Heart left ventricle (tissue), 16 donors: ENCODE results near the gene PCNX3. TPM values are rescaled to one million over a fixed set of nuclear protein-coding genes. Genes with fewer than 3 reads are reported as not detected.
A peak's percentile ranks its signal among the peaks of the same experiment; 100 is the strongest.

Experiments used
- ATAC-seq, 4 donors: fragments of 200-7000 bp; cut with Tn5 transposase; one replicate each; pipeline ENCODE4 v1.9.1; 2020 to 2022; ENCODE audit warnings: moderate library complexity in 4 of 4, mild to moderate bottlenecking in 3 of 4, moderate number of reproducible peaks in 1 of 4
- DNase-seq, 5 donors: peaks; one replicate each; pipeline ENCODE4 v3.0.0-alpha.2; 2020
- H3K27ac ChIP-seq, 12 donors: fragments of 200-600 bp; sonication (generic) in 4 of 12; one replicate each; pipeline versions ENCODE4 v1.5.0 to v1.8.0; 2016 to 2022; ENCODE audit warnings: mild to moderate bottlenecking in 2 of 12
- H3K27me3 ChIP-seq, 9 donors: fragments of 200-600 bp; sonication (generic) in 2 of 9; one replicate each; pipeline versions ENCODE4 v1.5.1 to v1.8.0; 2016 to 2022; ENCODE audit warnings: mild to moderate bottlenecking in 3 of 9
- H3K36me3 ChIP-seq, 9 donors: fragments of 200-600 bp; sonication (generic) in 2 of 9; one replicate each; pipeline versions ENCODE4 v1.5.0 to v1.8.0; 2018 to 2022; ENCODE audit warnings: mild to moderate bottlenecking in 2 of 9
- H3K4me1 ChIP-seq, 12 donors: fragments of 200-600 bp; sonication (generic) in 4 of 12; one replicate each; pipeline versions ENCODE4 v1.5.0 to v1.8.0; 2016 to 2022; ENCODE audit warnings: mild to moderate bottlenecking in 3 of 12
- H3K4me3 ChIP-seq, 12 donors: fragments of 200-600 bp; sonication (generic) in 4 of 12; one replicate each; pipeline versions ENCODE4 v1.5.0 to v1.8.0; 2017 to 2022; ENCODE audit warnings: mild to moderate bottlenecking in 9 of 12, moderate library complexity in 4 of 12
- H3K9me3 ChIP-seq, 12 donors: fragments of 200-600 bp; sonication (generic) in 4 of 12; one replicate each; pipeline versions ENCODE4 v1.5.0 to v1.8.0; 2016 to 2022; ENCODE audit warnings: mild to moderate bottlenecking in 1 of 12
- POLR2A ChIP-seq, 2 donors: fragments of 450-650 bp; IDR thresholded peaks; one replicate each; pipeline ENCODE4 v1.6.1; 2017; ENCODE audit warnings: antibody characterized with exemption in 2 of 2, mild to moderate bottlenecking in 2 of 2, moderate library complexity in 2 of 2
- WGBS, 4 donors: extraction: QIAGEN DNeasy Blood & Tissue Kit in 2 of 4; methylation state at CpG; one replicate each; pipeline versions ENCODE4 v1.1.5 to v1.1.7; 2013 to 2018; 5-methylcytosine and 5-hydroxymethylcytosine counted together
- intact Hi-C, 10 donors: fragments of 100-400 bp; cut with DNase I; formaldehyde crosslinking; loops; one replicate each; pipeline versions ENCODE4 v1.11.1 to v1.14.2; 2022
- polyA plus RNA-seq, 2 donors: library from polyadenylated mRNA; stranded (reverse); fragments of 200-250 nt; gene quantifications; one replicate each; pipeline ENCODE4 v1.2.3, GENCODE V29; 2013
- total RNA-seq, 9 donors: library from RNA; depleted of rRNA in 2 of 9; stranded (reverse); fragments of >200 nt in 2 of 9; fragmentation: NEBNext Ultra II Directional in 3 of 9; extraction: Animal tissue kit (Norgen Biotek cat#: 25700) in 3 of 9; gene quantifications; one replicate each; pipeline versions ENCODE4 v1.1.0 to v1.2.4, GENCODE V29; 2016 to 2023
- TF ChIP-seq, protein P1 (sequence below), 12 donors: fragments of 200-600 bp; sonication (generic) in 4 of 12; IDR thresholded peaks; one replicate each; pipeline versions ENCODE4 v1.5.0 to v1.8.0; 2018 to 2022; ENCODE audit warnings: antibody characterized with exemption in 12 of 12, mild to moderate bottlenecking in 5 of 12
- donor health status: ischemic (EF 13 %, LVEDD 7.1; RV severe dilation, severe dysfunction).
- donor health status: healthy with polysubstance abuse.
- donor health status: DM: no; HTN: yes; CAD: no.
- donor health status: DM: no; HTN: no; CAD: no.
- donor health status: ischemic (EF 25% LVEDD 6.9; RV normal size, moderate dysfunction).
- donor health status: ischemic (EF 25% LVEDD 5.7; RV mildly dilated, moderate dysfunction).
- donor health status: healthy.
- donor health status: DM: yes; HTN: yes; CAD: no.
- donor health status: ischemic (EF 35%, LVEDD 5.7; RV mildly dilated, moderate dysfunction).
- donor health status: nonischemic (EF 11% LVEDD 7.7; RV severe dilation, severe dysfunction).
- donor health status: DM: yes; HTN: yes; CAD: no.
- donor health status: PGD.
- donor health status: ischemic (EF 29% LVEDD 5.4; RV normal size, mild dysfunction).
- donor health status: nonischemic (EF 23%, LVEDD 6.1; RV moderate dilation, normal function).

Gene PCNX3
- total and polyA plus RNA-seq, 11 donors = 7.1 to 23.4 (median 14.4) TPM

DNA sequence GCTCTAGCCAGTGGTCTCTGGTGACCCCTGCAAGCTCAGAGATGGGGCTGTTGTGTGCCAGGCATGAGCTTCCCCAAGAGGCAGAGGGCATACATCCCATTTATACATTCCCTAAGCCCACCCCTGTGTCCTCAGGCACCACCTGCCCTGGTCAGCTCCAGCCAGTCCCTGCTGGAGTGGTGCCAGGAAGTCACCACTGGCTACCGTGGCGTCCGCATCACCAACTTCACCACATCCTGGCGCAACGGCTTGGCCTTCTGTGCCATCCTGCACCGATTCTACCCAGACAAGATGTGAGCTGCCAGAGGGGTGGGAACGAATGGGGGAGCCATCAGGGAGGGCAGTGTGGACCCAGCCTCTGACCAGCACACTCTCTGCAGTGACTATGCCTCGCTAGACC is 31.5 kb upstream of the PCNX3 start:
- peaks cover 6 to 45% (median 36%) of the 10 kb centered on the region in 12 donors for H3K4me1 ChIP-seq
- H3K36me3 ChIP-seq = peaks cover 0 to 73% (median 50%) of the 10 kb centered on the region in 9 donors

DNA sequence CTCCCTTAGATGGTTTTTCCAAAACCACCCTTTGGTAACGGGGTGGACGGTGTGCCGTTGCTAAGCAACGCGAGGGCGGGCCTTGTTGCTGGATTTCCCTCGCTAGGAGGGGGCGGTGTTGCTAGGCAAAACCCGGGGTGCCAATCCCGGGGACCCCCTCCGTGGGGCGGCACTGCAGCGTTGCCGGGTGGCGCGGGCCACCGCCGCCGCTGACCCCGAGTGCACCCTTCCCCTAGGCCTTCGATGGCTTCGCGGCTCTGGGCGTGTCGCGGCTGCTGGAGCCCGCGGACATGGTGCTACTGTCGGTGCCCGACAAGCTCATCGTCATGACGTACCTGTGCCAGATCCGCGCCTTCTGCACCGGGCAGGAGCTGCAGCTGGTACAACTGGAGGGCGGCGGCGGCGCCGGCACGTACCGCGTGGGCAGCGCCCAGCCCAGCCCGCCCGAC is 30.8 kb upstream of the PCNX3 start:
- Histone ChIP-seq H3K27ac (no peak overlapping the region), H3K9me3 (no peaks in the 10 kb centered on the region), H3K4me1 (peaks cover 6 to 51% (median 40%) of the 10 kb centered on the region in 12 donors), H3K4me3 (no peak overlapping the region), H3K36me3 (peaks cover 0 to 72% (median 45%) of the 10 kb centered on the region in 9 donors), H3K27me3 (no peaks in the 10 kb centered on the region)
- 65 to 82% (median 74%) methylated on average over 22 to 46 of the region's 46 CpGs for WGBS, 4 donors
- no peak for DNase-seq
- no peak for ATAC-seq
- intact Hi-C loops = loop anchor here in 3 of 10 donors (5.0 kb wide), 1 partner anchor 42 kb away; no protein-coding TSS in a partner anchor
- TF ChIP-seq, protein P1, sequence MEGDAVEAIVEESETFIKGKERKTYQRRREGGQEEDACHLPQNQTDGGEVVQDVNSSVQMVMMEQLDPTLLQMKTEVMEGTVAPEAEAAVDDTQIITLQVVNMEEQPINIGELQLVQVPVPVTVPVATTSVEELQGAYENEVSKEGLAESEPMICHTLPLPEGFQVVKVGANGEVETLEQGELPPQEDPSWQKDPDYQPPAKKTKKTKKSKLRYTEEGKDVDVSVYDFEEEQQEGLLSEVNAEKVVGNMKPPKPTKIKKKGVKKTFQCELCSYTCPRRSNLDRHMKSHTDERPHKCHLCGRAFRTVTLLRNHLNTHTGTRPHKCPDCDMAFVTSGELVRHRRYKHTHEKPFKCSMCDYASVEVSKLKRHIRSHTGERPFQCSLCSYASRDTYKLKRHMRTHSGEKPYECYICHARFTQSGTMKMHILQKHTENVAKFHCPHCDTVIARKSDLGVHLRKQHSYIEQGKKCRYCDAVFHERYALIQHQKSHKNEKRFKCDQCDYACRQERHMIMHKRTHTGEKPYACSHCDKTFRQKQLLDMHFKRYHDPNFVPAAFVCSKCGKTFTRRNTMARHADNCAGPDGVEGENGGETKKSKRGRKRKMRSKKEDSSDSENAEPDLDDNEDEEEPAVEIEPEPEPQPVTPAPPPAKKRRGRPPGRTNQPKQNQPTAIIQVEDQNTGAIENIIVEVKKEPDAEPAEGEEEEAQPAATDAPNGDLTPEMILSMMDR (IDR thresholded peaks at IDR 0.05) = no peak
- no peak for TF ChIP-seq POLR2A (IDR thresholded peaks at IDR 0.05)

More for the DNA sequence above, 31.5 kb upstream of the PCNX3 start:
- Histone ChIP-seq H3K9me3 (no peaks in the 10 kb centered on the region), H3K27me3 (no peaks in the 10 kb centered on the region), H3K4me3 (no peak overlapping the region), H3K27ac (peak overlapping the region in 1 of 12 donors; percentile 24)
- ATAC-seq (no peak), DNase-seq (no peak)
- 87 to 94% (median 92%) methylated on average over 8 of the region's 8 CpGs for WGBS, 4 donors
- intact Hi-C loops = no loop called here
- TF ChIP-seq, protein P1 (IDR thresholded peaks at IDR 0.05) = no peak

DNA sequence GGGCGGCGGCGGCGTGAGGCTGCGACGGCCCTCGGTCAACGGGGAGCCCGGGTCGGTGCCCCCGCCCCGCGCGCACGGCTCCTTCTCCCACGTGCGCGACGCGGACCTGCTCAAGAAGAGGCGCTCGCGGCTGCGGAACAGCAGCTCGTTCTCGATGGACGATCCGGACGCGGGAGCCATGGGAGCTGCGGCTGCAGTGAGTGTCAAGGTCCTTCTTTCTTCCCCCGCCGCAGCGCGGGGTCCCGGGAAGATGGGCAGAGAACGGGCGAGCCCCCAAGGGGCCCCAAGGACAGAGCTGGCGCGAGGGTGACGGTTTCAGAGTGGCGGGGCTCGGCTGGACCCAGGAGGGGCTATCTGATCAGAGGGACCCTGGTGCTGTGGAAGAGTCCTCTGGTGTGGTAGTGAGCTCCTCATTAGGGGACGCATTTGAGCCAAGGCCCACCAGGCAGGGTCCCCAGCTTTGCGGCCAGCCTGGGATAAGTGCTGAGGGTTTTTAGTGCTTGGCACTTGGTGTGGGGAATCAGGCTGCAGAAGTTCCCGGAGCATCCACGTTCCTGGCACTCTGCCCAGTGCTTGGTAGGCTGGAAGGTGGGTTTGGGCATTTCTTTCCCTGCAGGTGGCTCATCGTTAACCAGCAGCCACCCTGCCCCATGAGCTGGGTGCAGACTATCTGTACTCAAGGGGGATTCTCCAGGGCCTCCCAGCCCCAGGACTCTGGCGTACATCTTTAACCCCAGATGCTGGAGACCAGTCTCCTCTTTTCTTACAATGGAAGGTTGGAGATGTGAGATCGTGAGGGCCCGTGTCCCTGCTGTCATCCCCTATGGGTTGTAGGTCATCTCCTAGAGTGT is 30.0 kb upstream of the PCNX3 start:
- Histone ChIP-seq H3K27ac (peak overlapping the region in 11 of 12 donors; percentile 76 to 90 (median 84)), H3K27me3 (no peaks in the 10 kb centered on the region), H3K4me3 (no peak overlapping the region), H3K9me3 (no peaks in the 10 kb centered on the region), H3K36me3 (peaks cover 0 to 72% (median 45%) of the 10 kb centered on the region in 9 donors), H3K4me1 (peaks cover 6 to 57% (median 44%) of the 10 kb centered on the region in 12 donors)
- peak in 2 of 5 donors; percentile 35 to 60 for DNase-seq
- TF ChIP-seq, protein P1 (IDR thresholded peaks at IDR 0.05) = no peak
- no peak for TF ChIP-seq POLR2A (IDR thresholded peaks at IDR 0.05)
- WGBS, 4 donors = 65 to 70% (median 69%) methylated on average over 14 to 51 of the region's 51 CpGs
- intact Hi-C loops = loop anchor here in 3 of 10 donors (5.0 kb wide), 1 partner anchor 43 kb away; no protein-coding TSS in a partner anchor
- ATAC-seq = no peak

DNA sequence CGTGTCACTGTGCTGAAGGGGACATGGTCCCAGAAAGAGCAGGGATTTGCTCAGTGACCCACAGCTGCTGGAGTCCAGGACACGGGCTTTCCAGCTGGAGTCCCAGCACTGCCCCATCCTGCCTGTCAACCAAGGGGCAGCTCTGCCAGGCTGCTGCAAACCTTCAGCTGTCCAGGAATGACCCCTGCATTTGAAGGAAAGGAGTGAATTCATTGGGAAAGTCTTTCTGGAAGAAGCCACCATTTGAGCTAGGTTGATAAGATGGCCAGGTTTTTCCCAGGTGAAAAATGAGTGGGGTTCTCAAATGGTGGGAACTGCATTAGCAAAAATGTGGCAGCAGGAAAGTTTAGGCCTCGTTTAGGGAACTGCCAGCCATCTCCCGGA is 29.3 kb upstream of the PCNX3 start:
- Histone ChIP-seq H3K27me3 (no peaks in the 10 kb centered on the region), H3K27ac (peak overlapping the region in 11 of 12 donors; percentile 76 to 90 (median 84)), H3K9me3 (no peaks in the 10 kb centered on the region), H3K4me3 (peak overlapping the region in 1 of 12 donors; percentile 12), H3K36me3 (peaks cover 0 to 72% (median 45%) of the 10 kb centered on the region in 9 donors), H3K4me1 (peaks cover 6 to 57% (median 44%) of the 10 kb centered on the region in 12 donors)
- no peak for DNase-seq
- intact Hi-C loops = loop anchor here in 3 of 10 donors (5.0 kb wide), 1 partner anchor 44 kb away; no protein-coding TSS in a partner anchor
- 51 to 69% (median 61%) methylated on average over 4 of the region's 4 CpGs for WGBS, 4 donors
- no peak for ATAC-seq
- TF ChIP-seq, protein P1 (IDR thresholded peaks at IDR 0.05) = no peak
- no peak for TF ChIP-seq POLR2A (IDR thresholded peaks at IDR 0.05)
